GF-D8 (cell line): Measurements from ENCODE around the gene TSC22D1.
"Not testable (repeated sequence)": the region's sequence is repeated elsewhere in the genome, so short reads cannot be mapped to it uniquely, and the experiment has no call there.

Experiments used
- DNase-seq: peaks from one replicate; lab custom pipeline; 2025; lab: John Stamatoyannopoulos, UW

TSC22D1 gene

DNA sequence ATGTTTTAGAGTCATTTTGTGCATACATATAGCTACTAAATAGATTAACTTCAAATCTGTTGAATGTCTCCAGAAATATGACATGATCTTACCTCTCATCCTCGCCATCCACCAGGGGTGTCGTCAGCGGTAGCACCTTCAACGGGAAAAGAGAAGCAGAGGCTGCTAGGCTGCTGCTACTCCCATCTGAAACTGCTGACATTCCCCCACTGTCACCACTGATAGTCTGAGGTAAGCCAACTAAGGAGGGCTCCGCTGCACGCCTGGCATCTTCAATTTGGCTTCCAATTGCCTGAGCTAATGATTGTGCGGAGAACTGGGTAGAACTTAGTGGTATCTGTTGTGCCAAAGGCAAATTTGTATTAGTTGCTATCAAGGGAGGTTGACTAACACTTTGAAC is 3.1 kb downstream of the TSC22D1 start:
- DNase-seq: no peak

- no peak for DNase-seq
Measured at GRCh38 chr13:44566601-44567000, 9.5 kb downstream of the TSC22D1 start.

- no peak for DNase-seq
Measured at GRCh38 chr13:44565881-44566280, 10.2 kb downstream of the TSC22D1 start.

- DNase-seq: no peak
Measured at GRCh38 chr13:44564936-44565335, 11.2 kb downstream of the TSC22D1 start.

- DNase-seq: not testable (repeated sequence)
Measured at GRCh38 chr13:44562853-44563252, 13.3 kb downstream of the TSC22D1 start.

DNA sequence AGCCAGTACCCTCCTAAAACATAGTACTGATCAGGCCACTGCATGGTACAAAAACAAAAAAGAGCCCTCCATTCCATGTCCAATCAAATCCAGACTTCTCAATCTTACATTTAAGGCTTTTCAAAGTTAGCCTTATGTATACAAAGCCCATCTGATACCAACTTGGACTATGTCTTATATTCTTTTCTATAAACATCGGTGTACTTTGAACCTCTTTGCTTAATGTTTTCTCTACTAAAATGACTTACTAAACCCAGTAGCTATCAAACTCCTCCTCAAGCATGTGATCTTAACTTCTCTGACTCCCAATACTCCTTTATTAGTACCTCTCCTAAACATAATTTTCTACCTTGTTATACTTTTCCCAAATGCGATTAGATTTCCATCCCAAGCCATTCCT is 14.8 kb downstream of the TSC22D1 start:
- no peak for DNase-seq

DNA sequence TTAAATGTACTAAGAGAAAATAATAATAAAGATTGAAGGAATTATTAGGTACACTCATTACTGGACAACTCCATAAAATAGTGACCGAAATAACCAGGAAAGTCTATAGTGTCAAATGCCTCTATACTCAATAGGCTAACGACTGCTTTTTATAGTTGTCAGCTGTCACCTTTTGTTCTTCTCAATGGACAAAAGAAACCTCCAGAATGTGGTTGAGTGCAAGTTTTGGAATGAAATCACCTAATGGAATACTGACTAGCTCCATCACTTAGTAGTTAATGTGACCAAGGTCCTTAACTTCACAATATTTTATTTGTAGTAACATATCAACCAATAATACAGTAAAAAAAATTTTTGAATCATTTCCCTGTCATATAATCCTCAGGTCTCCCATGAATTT is 18.1 kb downstream of the TSC22D1 start:
- no peak for DNase-seq

- no peak for DNase-seq
Measured at GRCh38 chr13:44555207-44555606, 20.9 kb downstream of the TSC22D1 start.

DNA sequence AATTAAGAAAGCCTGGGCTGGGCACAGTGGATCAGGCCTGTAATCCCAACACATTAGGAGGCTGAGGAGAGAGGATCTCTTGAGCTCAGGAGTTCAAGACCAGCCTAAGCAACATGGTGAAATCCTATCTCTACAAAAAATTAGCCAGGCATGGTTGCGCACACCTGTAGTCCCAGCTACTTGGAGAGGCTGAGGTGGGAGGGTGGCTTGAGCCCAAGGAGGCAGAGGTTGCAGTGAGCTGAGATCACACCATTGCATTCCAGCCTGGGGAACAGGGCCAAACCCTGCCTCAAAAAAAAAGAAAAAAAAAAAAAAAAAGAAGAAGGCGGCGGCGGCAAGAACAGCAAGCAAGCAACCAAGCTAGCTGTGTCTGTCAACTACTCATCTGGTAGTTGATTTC is 26.7 kb downstream of the TSC22D1 start:
- DNase-seq: no peak

DNA sequence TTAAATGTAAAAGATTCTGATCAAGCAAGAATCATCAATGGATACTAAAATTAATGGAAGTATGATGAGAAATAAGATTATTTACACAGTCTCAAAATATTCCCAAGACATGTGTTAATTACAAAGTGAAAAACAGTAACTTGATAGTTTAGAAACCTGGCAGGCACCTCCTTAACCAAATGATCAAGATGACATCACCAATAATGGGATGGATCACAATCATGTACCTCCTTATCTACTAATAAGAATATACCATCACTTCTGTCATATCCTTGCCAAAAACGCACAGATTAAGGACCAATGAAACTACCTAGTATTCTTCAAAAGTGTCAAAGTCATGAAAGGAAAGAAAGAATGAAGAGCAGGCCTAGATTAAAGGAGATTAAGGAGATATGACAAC is 30.0 kb downstream of the TSC22D1 start:
- no peak for DNase-seq

- no peak for DNase-seq
Measured at GRCh38 chr13:44543369-44543768, 32.8 kb downstream of the TSC22D1 start.

DNA sequence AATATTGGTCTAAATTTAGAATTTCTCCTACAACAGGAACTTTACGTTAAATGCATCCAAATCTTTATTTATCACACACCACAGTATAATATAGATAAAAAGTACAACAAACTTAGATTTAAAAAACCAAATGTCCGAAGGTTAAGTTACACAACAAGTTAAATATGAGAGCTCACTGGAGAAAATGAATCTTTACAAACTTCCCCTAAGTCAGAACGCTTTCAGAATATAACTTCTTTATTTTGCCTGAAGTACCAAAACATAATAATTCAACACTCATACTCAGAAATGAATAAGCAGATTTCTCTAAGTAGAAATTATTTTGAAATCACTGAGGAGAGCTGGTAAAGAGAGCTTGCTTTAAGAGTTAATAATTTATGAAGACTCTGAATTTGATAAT is 33.8 kb downstream of the TSC22D1 start:
- no peak for DNase-seq

DNA sequence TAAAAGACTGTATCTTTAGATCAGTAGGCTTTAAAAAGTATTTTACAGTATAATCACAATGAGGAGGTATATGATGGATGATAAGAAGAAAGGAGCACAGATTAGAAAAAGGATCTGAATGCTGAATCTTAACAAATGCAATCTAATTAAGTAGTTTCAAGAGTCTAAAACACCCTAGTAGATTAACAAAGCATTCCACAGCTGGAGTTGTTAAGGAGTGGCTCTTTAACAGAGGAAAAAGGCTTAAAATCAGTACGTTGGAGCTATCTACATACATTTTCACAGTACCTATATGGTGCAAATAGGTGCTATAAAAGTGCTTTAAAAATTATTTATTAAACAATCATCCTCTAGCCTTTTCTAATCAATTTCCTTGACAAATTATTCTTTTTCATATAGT is 34.5 kb downstream of the TSC22D1 start:
- DNase-seq: no peak

DNA sequence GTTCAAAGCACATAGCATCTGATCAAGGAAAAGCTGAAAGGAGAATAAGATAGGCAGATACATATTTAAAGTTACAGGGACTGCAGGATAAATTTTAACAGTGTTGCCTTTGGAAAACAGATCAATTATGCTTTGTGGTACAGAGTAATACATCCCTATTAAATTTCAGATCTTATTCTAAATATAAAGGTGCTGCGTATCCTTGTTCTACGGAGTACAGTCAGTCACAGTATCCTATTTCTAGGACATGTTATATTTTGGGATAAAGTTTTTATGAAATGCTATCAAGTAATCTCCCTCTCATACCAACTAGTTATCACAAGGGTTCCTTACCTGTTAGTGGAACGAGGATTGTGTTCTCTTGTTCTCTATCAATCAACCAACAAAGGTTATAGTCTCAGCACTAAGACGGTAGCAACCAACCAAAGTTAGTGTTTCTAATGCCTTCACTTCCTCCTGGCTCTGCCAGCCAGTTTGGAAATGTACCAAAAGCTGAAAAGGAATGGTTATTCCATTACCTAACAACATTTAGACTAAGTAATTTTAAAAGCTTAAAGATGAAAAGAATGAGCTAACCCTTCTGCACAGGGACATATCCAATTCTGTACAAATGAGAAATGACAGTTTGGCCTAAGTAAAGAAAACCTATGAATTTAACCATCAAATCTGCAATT is 35.2 kb downstream of the TSC22D1 start:
- no peak for DNase-seq

- no peak for DNase-seq
Measured at GRCh38 chr13:44537248-44537647, 38.9 kb downstream of the TSC22D1 start.

GRCh38 chr13:44523146-44524015 is 52.7 kb downstream of the TSC22D1 start:
- DNase-seq: no peak

DNA sequence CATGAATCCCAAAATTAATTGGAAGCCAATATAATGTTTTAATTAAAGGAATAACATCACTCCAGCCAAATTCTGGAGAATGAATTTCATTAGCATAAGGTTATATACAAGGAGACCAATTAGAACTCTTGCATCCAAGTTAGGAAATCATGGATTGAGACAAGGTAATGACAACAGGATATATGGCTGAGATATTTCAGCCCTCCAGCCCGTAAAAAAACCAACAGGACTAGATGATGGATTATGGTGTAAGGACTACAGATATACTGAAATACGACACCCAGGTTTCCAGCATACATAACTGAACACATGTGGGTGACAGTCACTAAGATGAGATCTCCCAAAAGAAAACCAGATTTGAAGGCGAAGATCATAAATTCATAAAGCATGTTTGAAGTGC is 56.5 kb downstream of the TSC22D1 start:
- no peak for DNase-seq

GRCh38 chr13:44516771-44517170 is 59.4 kb downstream of the TSC22D1 start:
- DNase-seq: no peak

GRCh38 chr13:44514278-44514677 is 61.9 kb downstream of the TSC22D1 start:
- DNase-seq: no peak

- not testable (repeated sequence) for DNase-seq
Measured at GRCh38 chr13:44509853-44510252, 66.3 kb downstream of the TSC22D1 start.

- DNase-seq: no peak
Measured at GRCh38 chr13:44508562-44509077, 67.5 kb downstream of the TSC22D1 start.

DNA sequence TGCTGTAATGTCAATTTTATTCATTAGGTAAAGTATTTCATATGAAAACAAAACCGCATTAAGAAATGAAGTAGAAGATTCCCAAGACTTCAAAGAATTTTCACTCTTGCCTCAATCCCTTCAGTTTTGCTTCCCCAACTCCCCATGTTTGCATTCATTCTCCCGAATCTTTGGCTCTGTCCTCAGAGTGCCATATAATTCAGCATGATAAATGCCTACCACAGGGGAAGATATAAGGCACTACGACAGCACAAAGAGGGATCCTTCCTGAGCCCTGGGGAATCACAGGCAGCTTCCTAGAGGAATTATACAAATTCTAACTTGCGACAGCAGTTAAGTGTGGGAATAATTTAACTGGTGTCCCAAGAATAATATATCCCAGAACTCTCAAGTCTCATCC is 68.5 kb downstream of the TSC22D1 start:
- no peak for DNase-seq

- DNase-seq: no peak
Measured at GRCh38 chr13:44506719-44507118, 69.4 kb downstream of the TSC22D1 start.
